ENCODE results near the gene MGME1. TPM values are rescaled to one million over a fixed set of nuclear protein-coding genes. Genes with fewer than 3 reads are reported as not detected.

The MGME1 gene
- polyA plus RNA-seq, 1 donor: 21.0 TPM

DNA sequence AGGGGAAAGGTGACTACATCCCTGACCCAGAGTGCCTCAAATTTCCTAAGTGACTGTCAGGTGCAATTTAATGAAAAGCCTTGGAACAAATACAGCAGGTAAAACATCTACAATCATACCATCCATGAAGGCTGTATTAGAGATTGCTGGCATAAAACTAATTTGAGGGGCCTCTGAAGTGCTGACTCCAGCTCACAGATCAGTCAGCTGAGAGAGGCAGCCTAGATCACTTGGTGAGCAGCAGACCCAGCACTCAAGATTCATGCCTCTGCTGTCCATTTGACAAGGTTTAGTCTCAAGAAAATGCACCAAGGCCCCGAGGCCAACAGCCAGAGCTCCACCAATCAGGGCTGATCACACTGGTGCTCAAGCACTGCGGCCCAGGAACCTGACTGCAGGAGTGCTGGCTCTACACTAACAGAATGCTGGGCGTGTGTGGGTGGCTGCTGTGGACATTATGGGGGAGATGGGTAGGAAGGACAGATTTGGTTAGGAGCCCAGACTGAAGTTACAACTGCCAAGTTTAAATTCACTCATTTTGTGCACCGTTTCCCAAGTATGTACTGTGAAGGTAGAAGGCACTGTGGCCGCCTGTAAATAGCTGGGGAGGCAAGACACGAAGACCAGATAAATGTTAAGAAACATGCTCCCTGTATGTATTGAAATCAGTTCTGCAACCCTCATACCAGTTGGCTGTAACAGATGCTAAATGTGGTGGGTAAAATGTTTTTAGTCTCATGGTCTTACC lies 28.4 kb upstream of the MGME1 start:
- DNase-seq: no peak

- no peak for DNase-seq
Observed at GRCh38 chr20:17941087-17941825, 27.6 kb upstream of the MGME1 start.

DNA sequence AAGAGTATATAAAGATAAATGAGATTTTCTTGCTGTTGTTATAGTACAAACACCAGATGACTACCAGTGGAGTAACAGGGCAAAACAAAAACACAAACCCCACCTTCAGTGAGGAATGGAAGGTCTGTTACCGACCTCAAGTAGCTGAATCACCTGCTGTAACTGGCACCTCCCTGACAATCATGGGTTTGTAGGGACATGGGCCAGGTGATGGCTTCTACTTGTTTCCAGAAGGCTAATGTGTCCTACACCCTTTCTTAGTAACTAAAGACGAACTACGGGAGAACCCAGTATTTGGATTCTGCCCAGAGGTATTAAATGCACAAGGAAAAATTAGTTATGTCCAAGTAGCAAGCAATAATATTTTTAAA lies 27.0 kb upstream of the MGME1 start:
- DNase-seq: no peak

- DNase-seq: no peak
Observed at GRCh38 chr20:17943343-17943742, 25.5 kb upstream of the MGME1 start.

- no peak for DNase-seq
Observed at GRCh38 chr20:17944854-17945474, 23.9 kb upstream of the MGME1 start.

DNA sequence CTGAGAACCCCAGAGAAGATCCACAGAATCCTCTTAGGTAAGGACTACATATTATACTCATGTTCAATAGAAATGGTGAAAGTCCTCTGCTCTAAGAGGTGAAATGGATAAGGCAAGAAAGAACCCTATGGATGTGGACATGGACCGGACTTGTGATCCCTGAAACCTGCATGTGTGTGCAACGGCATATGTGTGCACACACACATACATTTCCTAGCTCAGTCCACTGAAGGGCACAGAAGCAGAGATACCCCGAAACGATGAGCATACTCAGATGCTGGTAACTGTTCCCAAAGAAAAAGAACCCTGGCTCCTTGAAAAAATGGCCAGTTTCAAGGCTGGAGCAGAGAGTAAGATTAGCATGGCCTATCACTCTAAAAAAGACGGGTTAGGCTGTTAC lies 22.8 kb upstream of the MGME1 start:
- DNase-seq: no peak

- DNase-seq: no peak
Observed at GRCh38 chr20:17946572-17947473, 22.0 kb upstream of the MGME1 start.

DNA sequence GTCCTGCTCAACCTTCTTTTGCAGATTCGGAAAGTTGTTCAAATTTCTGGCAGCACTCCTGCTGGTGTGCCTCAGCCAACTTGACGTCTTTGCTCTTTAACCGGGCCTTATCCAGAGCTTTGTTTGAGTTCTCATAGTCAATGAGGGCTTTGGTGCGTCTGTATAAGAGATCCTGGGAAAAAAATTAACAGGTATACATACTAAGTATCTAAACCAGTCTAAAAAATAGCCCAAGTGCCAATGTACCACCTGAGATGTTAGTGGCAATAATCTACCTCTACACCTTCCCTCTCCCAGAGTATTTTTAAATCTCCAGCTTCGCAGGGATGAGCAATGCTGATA lies 21.4 kb upstream of the MGME1 start:
- DNase-seq: no peak

DNA sequence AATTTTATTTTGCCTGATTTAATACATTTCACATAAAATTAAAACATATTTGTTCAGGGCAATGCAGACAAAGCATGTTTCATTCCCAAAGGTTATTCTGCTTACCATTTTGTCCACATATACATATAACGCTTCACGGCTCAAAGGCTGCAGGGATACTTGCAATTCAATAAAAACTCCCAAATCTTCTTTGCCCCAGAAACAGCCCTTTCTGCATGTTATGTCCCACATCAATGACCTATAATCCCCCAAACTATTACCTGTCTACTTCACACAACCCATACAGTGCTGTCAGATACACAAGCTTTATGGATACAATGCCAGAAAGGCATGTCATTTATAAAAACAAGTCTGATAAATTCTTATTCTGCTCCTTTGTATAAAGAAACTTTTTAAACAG lies 20.4 kb upstream of the MGME1 start:
- no peak for DNase-seq

DNA sequence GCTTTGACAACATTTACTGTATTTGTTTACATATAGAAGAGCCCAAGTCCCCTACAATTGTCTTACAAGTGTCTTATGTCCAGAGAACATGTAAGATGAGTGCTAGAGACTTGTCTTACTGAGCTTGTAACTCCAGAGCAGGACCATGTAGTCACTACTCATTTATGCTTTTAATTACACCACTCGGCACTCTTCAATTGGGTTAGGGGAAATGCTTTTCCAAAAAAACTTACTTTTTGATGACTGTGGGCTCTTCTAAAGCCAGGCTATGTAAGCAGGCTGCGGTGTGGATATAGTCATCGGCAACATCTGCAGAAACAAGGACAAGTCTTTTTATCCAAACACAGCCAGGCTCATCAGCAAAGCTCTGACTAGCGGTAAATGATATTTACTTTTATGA lies 18.9 kb upstream of the MGME1 start:
- no peak for DNase-seq

GRCh38 chr20:17950670-17951069 lies 18.1 kb upstream of the MGME1 start:
- DNase-seq: no peak

DNA sequence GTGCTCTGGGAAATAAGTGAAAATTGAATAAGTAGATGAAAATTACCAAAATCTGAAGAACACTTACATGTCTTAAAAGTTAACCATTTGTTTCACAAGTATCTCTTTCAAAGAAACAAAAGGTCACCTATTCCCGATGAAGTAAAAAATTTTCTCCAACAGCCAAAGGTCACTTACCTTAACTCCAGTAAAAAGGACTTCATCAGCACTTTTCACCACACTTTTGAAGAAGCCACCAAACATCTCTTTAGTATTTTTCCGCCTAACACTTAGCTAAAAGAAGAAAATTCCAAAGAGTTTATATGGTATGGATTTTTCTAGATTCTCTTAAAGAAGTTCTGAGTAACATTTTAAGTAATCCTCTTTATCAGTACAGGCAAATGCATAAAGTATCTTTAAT lies 17.5 kb upstream of the MGME1 start:
- no peak for DNase-seq

GRCh38 chr20:17952692-17953684 lies 15.8 kb upstream of the MGME1 start:
- DNase-seq: no peak

GRCh38 chr20:17953935-17954334 lies 14.9 kb upstream of the MGME1 start:
- DNase-seq: no peak

DNA sequence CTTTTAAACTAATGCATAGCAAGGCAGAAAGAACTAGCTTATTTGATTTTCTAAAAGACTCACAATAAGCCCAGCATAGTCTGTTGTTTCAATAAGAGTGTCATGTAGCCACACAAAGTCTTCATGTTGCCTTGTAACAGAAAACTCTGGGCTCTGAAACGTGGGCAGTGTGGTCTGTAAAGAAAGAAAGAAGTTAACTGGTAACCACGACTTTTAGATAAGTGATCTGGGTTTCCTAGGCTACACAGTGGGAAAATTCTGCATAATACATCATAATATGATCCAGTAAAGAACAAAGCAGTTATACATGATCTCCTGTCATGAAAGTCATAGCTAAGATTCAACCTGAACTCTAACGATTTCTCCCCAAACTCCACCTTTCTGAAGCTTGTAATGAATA lies 13.5 kb upstream of the MGME1 start:
- no peak for DNase-seq

- DNase-seq: no peak
Observed at GRCh38 chr20:17956099-17956685, 12.6 kb upstream of the MGME1 start.

- no peak for DNase-seq
Observed at GRCh38 chr20:17957505-17958363, 11.1 kb upstream of the MGME1 start.

DNA sequence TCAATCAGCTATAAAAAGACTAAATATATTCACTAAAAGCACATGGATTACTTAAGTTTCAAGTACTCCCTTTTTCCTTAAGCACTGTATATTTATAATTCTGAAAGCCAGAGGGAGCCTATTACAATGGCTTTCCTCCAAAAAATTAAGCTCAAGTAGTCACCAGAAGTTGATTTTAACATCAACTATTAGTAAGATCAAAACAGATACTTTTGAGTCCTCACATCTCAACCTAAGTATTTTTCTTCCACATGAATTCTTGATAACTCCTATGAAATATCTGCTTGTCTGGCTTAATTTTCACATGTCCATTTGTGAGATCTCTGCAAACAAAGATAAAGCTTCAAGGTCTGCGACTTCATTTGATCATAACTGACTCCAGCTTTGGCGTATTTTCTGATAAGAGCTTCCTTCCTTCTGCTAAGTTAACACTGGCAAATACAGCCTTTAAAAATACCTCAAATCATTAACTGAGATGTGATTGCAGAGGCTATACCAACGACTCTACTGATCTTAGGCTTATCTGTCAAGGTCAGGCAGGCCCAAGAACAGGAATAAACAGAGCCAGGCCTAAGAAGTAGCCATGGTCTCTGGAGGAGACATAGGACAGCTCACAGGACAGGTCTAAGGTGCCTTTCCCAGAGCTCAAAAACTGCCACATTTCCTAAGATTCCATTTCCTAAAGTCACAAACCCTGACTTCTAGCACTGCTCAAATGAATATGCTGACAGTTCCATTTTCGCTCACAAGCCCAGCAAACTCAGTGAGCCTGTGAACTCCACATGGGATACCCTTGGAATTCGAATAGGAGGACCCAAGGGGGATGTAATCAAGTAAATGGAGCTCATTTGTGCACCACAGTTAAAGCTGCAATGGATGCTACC lies 10.2 kb upstream of the MGME1 start:
- DNase-seq: no peak

DNA sequence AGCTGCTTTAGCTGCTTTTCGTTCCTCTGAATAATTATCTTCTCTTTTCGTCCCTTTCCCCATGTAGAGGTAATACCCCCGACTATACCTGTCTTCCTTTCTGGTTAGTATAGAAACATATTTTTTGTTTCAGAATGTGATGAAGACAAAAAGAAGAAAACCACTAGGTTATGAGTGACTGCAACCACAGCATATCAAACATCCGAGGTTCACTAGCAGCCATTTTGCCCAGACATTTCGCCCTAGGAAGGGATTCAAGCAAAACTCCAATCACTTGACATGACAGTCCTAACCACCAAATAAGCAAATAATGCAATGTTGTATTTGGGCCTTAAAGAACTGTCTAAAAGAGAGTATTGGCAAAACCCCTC lies 9.6 kb upstream of the MGME1 start:
- no peak for DNase-seq
